Midbrain (tissue), 1 donor: ENCODE data around the gene TM4SF4.
A peak's percentile ranks its signal among the peaks of the same experiment; 100 is the strongest.

Source experiments
- DNase-seq: peaks from one replicate; lab custom pipeline; 2025; lab: John Stamatoyannopoulos, UW

The TM4SF4 gene

DNA sequence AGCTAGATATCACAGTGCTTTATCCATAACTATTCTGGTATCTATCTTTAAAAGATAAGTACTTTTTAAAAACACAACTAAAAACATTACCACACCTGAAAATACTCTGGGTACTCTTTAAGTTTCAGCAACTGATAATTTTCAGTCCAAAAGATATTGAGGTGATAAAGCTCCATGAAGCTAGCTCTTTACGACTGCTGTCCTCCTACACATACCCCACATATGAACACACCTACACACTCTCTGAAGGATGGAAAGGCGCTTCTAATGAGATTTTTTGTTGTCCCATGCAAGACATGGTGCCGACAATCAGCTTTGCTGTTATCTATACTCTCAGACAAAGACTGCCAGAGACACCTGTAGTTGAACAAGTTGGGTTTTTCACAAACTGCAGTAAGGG, 19.1 kb upstream of the TM4SF4 start:
- DNase-seq, result no peak

DNA sequence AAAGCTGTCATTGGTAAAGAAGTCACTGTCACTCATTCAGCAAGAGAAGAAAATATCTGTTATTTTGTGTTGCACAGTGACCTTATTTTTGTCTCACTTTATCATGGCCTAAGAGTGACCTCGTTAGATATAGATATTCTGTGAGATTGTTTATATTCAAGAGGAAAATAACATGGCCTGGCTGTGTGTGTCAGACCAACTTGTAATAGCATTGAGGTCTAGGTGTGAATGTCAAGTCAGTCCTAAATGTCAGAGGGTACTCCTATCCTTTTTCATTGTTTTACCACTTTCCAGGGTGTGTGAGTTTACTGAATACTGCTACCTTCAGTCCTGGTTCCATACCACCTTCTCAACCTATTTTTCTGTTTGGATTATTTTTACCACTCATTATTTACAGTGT, 18.5 kb upstream of the TM4SF4 start:
- no peak for DNase-seq

DNA sequence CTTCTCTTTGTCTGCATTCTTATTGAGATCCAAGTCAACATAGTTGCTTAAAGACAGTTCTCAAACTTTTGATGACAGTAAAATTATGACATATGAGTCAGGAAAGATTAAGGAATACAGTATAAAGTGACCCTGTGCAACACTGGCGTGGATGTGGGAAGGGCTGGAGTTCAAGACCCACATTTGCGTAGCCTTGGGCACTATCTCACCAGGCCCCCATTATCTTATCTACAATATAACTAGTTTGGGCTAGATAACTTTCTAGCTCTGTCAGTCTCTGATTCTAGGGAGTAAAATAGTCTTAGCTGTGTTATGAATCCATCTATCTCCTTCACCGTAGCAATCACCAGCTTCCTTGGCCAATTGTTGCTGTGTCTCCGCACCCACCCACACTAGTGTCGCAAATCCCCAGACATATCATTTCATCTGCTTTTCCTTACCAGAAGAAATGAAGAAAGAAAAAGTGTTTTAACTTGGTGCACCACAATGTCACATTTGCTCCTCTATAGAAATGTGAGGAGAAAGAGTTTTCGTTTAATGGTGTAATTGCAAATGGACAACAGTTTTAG, 14.9 kb upstream of the TM4SF4 start:
- DNase-seq, result no peak

DNA sequence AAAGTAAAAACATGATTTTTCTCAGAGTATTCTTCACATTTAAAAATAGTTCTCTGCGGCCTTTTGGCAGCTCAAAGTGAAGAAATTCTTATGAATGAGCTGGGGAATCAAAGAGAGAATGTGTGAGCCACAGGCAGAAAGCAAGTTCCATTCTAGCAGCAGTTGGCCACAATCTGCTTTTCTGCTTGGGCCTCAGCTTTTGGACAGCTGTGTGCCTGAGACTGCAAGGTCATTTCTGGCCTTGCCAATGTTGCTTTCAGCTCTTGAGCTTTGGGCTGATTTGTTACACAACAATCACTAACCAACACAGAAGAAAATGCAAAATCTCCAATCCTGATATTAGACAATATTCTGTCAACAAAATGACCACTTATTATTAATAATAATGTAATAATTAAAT, 14.4 kb upstream of the TM4SF4 start:
- no peak for DNase-seq

DNA sequence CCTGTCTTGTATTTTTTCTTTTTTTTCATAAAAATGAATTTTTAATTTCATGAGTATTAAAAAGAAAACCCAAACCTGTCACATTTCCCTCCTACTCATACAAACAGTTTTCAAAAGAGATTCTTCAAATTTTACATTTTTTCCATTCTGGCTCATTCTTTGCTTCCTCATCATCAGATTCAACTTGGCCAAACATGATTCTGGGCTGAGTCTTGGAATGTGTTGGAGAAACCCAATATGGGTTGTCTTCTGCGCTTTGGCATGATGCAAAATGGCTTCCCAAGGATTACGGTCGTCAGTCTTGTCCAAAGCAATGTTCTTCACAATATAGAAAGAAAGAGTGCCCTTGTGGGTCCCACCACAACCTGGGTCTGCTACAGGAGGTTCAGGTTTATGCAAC, 12.4 kb upstream of the TM4SF4 start:
- no peak for DNase-seq

DNA sequence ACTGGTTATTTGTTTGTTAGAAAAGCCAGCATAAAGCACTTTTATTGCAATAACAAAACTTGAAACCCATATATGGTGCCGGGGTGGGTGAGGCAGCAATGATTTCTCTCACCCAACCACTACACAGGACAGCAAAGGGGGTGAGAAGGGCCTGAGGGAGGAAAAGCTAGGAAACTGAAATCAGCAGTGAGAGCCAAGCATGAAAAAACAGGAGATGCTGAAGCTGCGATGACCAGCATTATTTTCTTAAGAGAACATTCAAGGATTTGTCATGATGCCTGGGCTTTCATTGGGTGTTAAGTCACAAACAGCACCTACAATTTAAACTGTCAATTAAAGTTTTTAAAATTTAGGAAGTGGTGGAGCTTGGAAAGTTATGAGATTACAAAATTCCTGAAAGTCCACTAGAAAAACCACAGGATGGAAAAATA, 11.9 kb upstream of the TM4SF4 start:
- no peak for DNase-seq

DNA sequence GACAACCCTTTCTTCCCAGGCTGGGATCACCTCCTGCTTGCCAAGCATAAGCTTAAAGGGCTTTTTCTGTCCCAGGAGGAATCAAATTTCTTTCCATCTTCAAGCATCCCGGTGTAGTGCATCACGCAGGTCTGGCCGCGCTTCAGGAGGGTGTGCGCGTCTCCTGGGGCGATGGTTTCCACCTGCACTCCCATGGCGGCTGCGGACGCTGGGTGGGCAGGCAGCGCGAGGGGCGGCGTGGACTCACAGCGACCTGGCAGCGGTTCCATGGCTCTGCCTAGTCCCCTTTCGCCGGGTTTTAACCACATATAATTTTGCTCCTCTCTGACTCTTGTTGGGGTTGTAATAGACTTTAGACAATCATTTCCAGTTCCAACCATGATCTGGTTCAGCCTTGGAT, 10.6 kb upstream of the TM4SF4 start:
- no peak for DNase-seq

DNA sequence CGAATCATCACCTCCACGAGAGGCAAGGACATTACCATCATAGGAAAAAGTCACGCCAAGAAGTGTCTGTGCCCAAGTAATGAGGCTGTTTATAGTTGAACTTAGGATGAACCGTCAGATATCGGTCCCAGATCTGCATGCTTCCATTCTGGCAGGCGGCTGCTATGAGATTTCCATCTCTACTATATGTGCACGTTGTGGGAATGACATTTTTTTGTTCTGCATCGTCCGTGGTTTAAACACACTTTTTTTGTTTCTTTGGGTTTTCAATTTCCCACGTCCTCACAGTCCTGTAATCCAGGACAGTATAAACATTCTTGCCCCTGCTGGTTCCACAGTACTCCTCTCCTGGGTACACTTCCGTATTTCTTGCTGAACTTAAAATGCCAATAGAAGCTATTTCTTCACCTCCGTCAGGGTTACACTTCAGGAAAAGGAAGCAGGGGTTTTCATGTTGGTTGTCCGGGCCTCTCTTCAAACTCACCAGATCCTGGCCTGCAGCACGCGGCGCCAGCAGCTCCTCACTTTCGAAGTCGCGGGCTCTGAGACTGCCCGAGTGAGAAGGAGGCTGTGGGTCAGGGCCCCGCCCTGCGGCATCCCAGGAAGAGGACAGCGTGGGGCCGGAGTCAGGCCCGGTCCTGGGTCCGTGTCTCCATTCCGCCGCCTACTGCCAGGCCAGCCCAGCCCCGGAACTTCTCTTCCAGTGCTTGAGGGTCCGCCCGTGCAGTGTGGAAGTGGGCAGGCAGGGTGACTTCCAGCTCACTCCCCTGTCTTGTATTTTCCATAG, 9.8 kb upstream of the TM4SF4 start:
- DNase-seq, result no peak

DNA sequence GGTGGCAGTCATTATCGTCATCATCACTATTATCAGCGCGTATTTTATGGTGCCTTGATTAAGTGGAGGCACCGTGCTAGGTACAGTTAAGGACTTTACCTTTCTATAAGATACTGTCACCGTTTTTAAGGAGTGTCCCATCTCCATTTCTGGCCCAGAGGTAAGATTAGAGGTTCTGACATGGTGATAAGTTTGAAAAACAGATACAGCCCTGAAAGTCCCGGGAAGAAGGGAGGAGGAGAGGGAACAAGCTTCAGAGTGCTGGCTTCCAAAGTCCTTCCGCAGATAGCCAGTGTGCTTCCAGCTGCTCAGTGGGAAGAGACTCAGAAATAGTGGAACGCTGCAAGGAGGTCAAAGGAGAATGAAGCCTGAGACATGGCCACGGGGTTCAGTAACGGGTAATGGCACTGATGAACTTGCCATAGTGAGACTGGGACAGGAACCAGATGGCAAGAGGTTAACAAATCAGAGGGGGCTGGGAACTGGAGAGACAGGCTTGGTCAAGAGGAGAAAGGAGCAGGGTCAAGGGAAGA, 9.1 kb upstream of the TM4SF4 start:
- no peak for DNase-seq

DNA sequence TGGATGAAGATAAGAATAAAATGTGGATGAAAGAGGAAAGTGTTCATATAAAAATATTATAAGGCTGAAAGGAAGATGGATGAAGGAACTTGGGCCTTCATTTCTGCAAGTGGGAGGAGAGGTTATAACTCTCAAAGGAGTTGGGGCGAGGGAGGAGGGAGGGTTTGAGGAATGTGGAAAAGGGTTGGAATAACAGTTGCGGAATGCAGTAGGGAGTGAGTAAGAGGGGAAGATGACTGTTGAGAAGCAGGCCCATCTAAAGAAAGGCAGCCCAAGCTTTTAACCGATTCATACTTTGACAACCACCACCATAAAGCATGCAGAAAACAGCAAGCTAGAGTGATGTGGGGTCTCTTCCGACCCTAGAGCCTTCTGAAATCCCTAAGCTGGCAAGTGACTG, 8.3 kb upstream of the TM4SF4 start:
- DNase-seq, result no peak

DNA sequence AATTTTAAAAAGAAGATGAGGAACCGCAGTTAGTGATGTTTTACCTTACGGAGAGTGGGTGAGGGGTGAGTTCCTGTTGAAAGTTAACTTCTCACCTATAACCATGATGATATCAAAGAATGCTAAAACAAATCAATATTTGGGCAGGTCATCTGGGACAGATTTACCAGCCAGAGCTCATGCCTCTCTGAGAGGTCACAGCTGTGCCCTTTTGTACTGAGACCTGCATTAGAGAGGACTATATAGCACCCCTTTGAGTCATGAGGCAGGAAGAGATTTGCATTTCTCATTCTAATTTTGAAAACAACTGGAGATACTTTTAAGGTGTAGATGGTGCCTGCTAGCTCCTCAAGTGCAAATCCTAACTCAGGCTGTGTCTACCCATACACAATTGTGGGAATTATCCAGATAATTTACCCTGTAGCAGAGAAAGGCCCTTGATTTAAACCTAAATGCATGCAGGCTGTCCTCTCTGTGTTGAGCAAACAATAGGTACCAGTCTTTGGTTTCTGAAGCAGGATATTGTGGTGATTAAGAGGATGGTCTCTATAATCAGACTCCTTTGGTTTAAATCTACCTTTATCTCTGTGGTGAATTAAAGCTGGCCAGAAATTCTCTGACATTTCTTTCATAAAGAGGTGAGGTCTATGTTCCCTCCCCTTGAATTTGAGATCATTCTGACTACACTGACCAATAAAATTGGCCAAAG, 5.8 kb upstream of the TM4SF4 start:
- no peak for DNase-seq

DNA sequence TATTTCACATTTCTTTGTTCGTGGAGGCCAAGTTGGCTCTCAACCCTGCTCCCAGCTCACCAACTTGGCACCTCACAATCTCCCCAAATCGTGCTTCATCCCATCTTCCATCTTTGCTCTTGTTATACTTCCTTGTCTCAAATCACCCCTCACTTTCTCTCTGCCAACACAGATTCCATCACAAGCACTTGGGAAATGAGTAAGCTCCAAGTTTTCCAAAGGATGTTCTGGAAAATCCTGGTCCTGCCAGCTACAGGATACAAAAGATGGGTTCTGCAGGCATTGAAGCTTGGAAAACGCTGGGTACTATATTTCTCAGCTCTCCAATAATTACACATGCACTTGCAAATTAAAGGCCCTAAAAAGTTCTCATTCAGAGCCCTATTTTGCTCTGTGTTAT, 4.1 kb upstream of the TM4SF4 start:
- no peak for DNase-seq

DNA sequence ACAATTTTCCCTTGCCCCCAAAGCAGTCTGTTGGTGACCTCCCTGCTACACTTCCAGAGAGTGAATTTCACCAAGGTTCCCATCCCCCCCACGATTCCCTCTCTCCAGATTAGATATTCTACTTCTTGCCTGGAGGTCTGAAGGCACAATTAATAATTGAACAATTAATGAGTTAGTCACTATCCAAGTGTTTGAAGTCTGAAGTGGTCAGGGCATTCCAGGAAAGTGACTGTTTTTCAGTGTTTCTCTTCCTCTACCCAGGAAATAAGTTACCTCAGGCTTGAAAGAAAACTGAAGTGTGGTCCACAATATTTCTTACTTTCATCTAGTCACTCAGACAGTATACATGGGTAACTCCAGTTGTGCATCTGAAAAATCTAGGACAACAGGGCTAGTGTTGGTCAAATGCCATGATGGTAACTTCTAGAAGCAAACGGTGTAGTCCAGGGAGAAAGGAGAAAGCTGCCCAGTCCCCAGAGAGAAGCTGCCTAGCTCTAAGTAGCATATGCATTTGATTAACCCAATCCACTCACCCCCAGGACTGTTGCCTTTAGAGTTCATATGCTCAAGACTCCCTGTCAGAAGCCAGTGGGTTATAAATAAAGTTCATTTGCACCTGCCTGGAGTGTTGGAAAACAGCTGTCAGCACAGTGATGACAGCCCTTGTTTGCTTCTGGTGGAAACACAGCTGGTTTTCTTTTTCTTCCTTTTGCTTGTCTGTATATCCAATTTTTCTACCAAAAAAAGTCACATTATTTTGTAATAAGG, 2.3 kb upstream of the TM4SF4 start:
- DNase-seq, result no peak

DNA sequence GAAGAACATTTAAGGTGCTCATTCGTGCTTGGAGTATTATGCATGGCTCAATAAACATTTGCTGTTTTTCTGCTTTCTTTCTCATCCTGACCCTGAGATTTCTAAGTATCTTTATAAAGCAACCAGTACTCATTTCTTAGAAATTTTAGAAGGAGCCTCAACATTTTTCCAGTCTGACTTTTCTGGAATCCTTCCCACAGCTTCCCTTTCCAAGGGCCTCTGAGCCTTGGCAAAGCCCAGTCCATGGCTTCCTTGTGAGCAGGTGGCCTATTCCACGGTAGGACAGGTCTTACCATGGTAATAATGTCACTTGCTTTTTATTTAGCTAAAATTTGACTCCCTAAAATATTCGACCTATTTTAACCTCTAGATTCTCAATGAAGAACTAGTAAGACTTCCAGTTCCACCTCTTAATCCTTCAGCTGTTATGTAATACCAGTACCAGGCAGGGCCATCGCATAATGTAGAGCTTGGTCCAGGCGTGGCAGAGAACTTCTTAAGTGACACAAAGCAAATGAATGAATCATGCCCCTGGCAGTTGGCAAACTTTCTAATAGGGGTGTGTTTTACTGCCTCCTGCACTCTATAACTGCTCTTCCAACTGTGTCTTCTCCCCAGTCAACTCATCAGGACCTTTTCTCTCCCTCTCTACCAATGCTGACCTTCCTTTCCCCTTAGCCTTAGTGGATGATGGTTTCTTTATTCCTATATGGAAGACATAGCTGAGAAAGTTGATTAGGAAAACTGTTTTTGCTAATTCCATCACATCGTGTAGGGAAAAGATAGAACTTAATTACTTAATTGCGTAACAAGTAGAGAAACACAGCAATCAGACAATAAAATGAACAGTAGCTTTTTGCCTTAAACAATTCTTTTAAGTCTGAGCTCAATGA, 894 bp upstream of the TM4SF4 start:
- DNase-seq, result no peak

DNA sequence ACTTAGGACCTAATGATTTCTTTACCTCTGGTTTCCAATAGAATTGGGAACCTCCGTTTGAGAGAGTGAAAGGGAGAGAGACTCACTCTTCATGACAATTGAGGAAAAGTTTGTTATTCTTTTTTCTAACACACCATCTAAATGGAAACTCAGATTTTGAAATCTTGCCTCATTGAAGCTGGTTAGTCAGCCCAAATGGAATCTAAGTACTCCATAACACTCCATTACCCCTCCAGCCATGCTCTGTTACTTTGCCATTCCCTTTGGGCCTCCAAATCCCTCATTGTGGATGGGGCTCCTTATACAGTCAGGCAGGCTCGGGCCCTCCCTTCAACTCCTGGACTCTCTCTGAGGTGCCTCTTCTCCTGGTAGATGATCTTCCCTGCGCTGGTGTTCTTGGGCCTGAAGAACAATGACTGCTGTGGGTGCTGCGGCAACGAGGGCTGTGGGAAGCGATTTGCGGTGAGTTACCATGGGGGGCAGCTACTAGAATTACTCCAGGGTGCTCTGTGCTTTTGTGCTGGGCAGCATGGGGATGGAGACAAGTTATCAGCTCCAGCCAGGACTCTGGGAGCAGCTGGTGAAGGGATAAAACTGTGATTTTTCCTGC, 1.1 kb downstream of the TM4SF4 start:
- DNase-seq, result no peak

DNA sequence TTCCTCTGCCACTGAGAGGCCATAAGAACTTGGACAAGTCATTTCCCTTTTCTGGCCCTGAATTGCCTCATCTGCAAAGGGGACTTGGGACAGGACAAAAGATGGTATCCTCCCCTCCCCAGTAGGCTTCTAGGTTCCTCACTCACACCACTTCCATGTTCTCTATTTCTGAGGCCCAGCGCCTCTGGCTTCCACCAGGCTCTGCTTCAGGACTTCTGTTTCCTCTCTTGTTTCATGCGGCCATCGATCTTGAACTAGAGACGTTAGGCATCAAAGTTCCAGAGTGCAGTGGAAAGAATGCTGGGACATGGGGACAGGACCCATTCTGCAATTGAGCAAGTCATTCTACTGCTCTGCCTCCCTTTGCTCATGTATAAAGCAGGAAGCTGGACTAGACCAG, 1.7 kb downstream of the TM4SF4 start:
- DNase-seq, result no peak

DNA sequence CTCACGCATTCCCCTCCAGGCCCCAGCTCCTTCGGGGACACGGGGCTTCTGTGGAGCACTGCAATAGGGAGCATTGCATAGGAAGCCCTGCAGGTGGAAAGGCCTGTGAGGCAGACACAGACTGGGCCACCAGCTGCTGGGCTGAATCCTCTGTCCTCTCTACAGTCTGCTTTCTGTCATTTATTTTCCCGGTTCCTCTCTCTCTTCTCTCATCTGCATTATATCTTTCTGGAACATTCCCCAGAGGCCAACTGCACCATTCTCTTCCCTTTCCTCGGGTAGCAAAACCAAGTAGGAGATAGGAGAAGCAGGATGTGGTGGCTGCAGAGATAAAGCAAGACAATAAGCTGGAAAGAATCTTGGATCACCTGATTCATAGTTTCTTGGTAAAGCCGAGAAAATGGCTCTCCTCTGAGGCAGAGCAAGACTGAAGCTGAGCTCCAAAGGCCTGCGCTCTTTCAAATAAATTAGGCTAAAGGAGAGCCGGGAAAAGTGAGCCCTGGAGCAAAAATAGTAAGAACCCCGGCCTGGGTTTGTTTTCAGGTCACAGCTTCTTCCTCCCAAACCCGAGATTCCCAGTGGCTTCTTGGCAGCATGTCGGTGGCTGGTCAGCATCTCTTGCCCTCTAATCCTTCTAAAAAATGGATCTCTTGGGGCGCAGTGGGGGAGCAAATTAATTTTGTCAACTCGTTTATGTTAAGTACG, 5.3 kb downstream of the TM4SF4 start:
- no peak for DNase-seq

DNA sequence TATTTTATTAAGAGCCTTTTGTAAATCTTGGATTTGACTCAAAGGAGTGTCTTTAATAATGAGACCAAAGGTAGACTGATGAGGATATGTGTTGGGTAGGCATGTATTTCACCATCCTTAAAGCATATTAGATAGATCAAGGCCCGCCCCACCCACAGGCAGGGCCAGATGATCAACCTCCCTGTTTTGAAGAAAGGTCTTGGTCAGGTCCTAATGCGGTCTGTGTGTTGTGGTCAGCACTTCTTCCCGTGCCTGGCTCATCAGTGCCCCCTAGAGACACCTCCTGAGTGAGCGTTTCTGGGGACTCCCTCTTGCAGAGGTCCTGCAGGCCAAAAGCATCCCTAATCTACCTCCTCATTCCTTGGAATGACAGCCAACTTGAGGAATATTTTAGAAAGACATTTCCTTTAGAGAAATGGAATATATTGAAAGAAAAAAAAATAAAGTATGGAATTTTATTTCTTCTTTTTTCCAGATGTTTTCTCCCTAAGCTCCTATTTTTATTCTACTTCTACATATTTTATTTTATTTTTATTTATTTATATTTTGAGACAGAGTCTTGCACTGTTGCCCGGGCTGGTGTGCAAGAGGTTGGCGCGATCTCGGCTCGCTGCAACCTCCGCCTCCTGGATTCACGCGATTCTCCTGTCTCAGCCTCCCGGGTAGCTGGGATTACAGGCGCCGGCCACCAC, 6.0 kb downstream of the TM4SF4 start:
- DNase-seq, result peak; percentile 70

DNA sequence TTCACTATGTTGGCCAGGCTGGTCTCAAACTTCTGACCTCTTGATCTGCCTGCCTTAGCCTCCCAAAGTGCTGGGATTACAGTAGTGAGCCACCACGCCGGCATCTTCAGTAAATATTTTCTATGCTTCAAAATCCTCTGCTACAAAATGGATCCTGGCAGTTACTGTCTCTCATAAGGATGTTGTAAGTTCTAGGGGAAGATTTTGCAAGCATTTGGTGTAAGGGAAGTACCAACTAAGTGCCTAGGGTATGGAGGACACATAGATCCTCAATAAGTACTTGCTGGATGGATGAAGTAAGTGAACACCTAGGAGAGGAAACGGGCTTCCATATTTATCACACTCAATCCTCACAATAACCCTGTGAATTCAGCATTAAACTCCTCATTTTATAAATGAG, 6.6 kb downstream of the TM4SF4 start:
- no peak for DNase-seq

DNA sequence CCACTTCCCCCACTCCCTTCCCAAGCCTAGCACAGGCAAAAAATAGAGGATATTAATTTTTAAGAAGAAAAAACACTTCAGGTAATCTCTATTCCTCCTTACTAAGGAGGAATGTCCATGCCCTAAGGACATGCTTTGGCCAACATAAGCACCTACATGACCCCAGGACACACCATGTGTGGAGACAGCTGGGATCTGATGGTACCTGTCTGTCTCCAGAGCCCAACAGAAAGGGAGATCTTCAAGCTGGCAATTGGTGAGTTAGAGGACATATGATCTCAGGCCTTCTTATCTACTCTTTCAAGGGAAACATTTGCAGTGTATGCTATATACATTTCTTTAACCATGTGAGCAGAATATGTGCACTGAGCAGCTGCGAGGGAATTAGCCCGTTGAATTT, 7.0 kb downstream of the TM4SF4 start:
- DNase-seq, result no peak
